Transverse colon (tissue), 4 donors: ENCODE data around the gene KIFC1.

ENCODE experiments used
- EP300 ChIP-seq: sonication (generic); formaldehyde crosslinking; IDR thresholded peaks from one replicate; pipeline ENCODE4 v1.6.1; 2017; ENCODE audit warnings: antibody characterized with exemption, low read depth
- POLR2A ChIP-seq: fragments of 450-650 bp; IDR thresholded peaks from one replicate; pipeline ENCODE4 v1.6.1; 2016; ENCODE audit warnings: antibody characterized with exemption, mild to moderate bottlenecking, moderate library complexity
- POLR2AphosphoS5 ChIP-seq, 3 donors: sonication (generic); formaldehyde crosslinking; IDR thresholded peaks; one replicate each; pipeline ENCODE4 v1.6.1; 2016; ENCODE audit warnings: antibody characterized with exemption in 3 of 3
- TF ChIP-seq, protein P1 (sequence below), 5 experiments: fragments of 200-600 bp in 3 of 5; fragments of 450-650 bp in 2 of 5; sonication (generic) in 3 of 5; IDR thresholded peaks; 1 replicate in 2 of 5; 2 replicates in 3 of 5; pipeline ENCODE4 v1.5.1; 2016 to 2017; ENCODE audit warnings: antibody characterized with exemption in 5 of 5, inconsistent platforms in 3 of 5, mild to moderate bottlenecking in 2 of 5, moderate library complexity in 1 of 5

GRCh38 chr6:33431880-33432541, 40.4 kb downstream of the KIFC1 start:
- TF ChIP-seq POLR2A (no peak), POLR2AphosphoS5 (IDR thresholded peaks at IDR 0.05) (no peak), EP300 (no peak)
- TF ChIP-seq, protein P1, sequence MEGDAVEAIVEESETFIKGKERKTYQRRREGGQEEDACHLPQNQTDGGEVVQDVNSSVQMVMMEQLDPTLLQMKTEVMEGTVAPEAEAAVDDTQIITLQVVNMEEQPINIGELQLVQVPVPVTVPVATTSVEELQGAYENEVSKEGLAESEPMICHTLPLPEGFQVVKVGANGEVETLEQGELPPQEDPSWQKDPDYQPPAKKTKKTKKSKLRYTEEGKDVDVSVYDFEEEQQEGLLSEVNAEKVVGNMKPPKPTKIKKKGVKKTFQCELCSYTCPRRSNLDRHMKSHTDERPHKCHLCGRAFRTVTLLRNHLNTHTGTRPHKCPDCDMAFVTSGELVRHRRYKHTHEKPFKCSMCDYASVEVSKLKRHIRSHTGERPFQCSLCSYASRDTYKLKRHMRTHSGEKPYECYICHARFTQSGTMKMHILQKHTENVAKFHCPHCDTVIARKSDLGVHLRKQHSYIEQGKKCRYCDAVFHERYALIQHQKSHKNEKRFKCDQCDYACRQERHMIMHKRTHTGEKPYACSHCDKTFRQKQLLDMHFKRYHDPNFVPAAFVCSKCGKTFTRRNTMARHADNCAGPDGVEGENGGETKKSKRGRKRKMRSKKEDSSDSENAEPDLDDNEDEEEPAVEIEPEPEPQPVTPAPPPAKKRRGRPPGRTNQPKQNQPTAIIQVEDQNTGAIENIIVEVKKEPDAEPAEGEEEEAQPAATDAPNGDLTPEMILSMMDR (IDR thresholded peaks at IDR 0.05): no peak
